ENCODE results near the gene CEP350. TPM values are rescaled to one million over a fixed set of nuclear protein-coding genes. Genes with fewer than 3 reads are reported as not detected.
"Not testable (repeated sequence)": the region's sequence is repeated elsewhere in the genome, so short reads cannot be mapped to it uniquely, and the experiment has no call there.

Gene CEP350
- total and polyA plus RNA-seq, 2 donors (not counting 1 experiment from before 2014, with no cell fraction given), result 19.0 to 101 TPM

- TF ChIP-seq EZH2 (IDR thresholded peaks at IDR 0.05; ENCODE audit: low read length, missing control alignments) (no peak), CTCF (conservative IDR thresholded peaks at IDR 0.05 in 1 of 2, IDR thresholded peaks at IDR 0.05 in 1 of 2; ENCODE audit: low read depth in 1 of 2, low read length in 2 of 2) (no peak)
- Histone ChIP-seq H2AFZ (ENCODE audit: low read length) (no peak overlapping the region), H3K4me2 (ENCODE audit: extremely low read depth, insufficient read depth, low read length) (peak overlapping the region; percentile 85), H3K9ac (ENCODE audit: insufficient read depth, low read length) (no peak overlapping the region), H4K20me1 (ENCODE audit: control insufficient read depth, extremely low read depth, insufficient read depth, low read length) (no peaks in the 10 kb centered on the region), H3K9me3 (ENCODE audit: control insufficient read depth, insufficient read depth, low read depth, low read length) (no peaks in the 10 kb centered on the region), H3K4me1 (ENCODE audit: control insufficient read depth, extremely low read depth, insufficient read depth, low read length) (peaks cover 2% of the 10 kb centered on the region), H3K79me2 (ENCODE audit: control insufficient read depth, insufficient read depth, low read length) (peaks cover 57% of the 10 kb centered on the region), H3K27ac (ENCODE audit: insufficient read depth, low read length) (no peak overlapping the region), H3K36me3 (ENCODE audit: control insufficient read depth, insufficient read depth, low read length) (no peaks in the 10 kb centered on the region), H3K4me3 (replicated peaks in 1 of 4; ENCODE audit: control extremely low read depth in 1 of 4, insufficient read depth in 1 of 4, low read depth in 3 of 4, low read length in 4 of 4) (peak overlapping the region; percentile 58 to 91 (median 82)), H3K27me3 (ENCODE audit: control insufficient read depth, insufficient read depth, low read length) (no peaks in the 10 kb centered on the region)
- DNase-seq (ENCODE audit: low read depth in 2 of 2), result no peak
Observed at GRCh38 chr1:179955731-179956130, 1.1 kb downstream of the CEP350 start.

GRCh38 chr1:179958359-179958758 is 3.7 kb downstream of the CEP350 start:
- Histone ChIP-seq H3K4me1 (ENCODE audit: control insufficient read depth, extremely low read depth, insufficient read depth, low read length) (peaks cover 2% of the 10 kb centered on the region), H2AFZ (ENCODE audit: low read length) (no peak overlapping the region), H3K4me2 (ENCODE audit: extremely low read depth, insufficient read depth, low read length) (no peak overlapping the region), H4K20me1 (ENCODE audit: control insufficient read depth, extremely low read depth, insufficient read depth, low read length) (no peaks in the 10 kb centered on the region), H3K9ac (ENCODE audit: insufficient read depth, low read length) (no peak overlapping the region), H3K27me3 (ENCODE audit: control insufficient read depth, insufficient read depth, low read length) (no peaks in the 10 kb centered on the region), H3K79me2 (ENCODE audit: control insufficient read depth, insufficient read depth, low read length) (peaks cover 72% of the 10 kb centered on the region), H3K27ac (ENCODE audit: insufficient read depth, low read length) (no peak overlapping the region), H3K4me3 (replicated peaks in 1 of 4; ENCODE audit: control extremely low read depth in 1 of 4, insufficient read depth in 1 of 4, low read depth in 3 of 4, low read length in 4 of 4) (no peak overlapping the region), H3K9me3 (ENCODE audit: control insufficient read depth, insufficient read depth, low read depth, low read length) (no peaks in the 10 kb centered on the region), H3K36me3 (ENCODE audit: control insufficient read depth, insufficient read depth, low read length) (no peaks in the 10 kb centered on the region)
- TF ChIP-seq EZH2 (IDR thresholded peaks at IDR 0.05; ENCODE audit: low read length, missing control alignments) (no peak), CTCF (conservative IDR thresholded peaks at IDR 0.05 in 1 of 2, IDR thresholded peaks at IDR 0.05 in 1 of 2; ENCODE audit: low read depth in 1 of 2, low read length in 2 of 2) (no peak)
- no peak for DNase-seq (ENCODE audit: low read depth in 2 of 2)

- H3K36me3 ChIP-seq (ENCODE audit: control insufficient read depth, insufficient read depth, low read length); H3K4me1 ChIP-seq (ENCODE audit: control insufficient read depth, extremely low read depth, insufficient read depth, low read length); DNase-seq (ENCODE audit: low read depth in 2 of 2); H3K9me3 ChIP-seq (ENCODE audit: control insufficient read depth, insufficient read depth, low read depth, low read length); H3K27me3 ChIP-seq (ENCODE audit: control insufficient read depth, insufficient read depth, low read length); H4K20me1 ChIP-seq (ENCODE audit: control insufficient read depth, extremely low read depth, insufficient read depth, low read length); H3K9ac ChIP-seq (ENCODE audit: insufficient read depth, low read length); H3K4me3 ChIP-seq (replicated peaks in 1 of 4; ENCODE audit: control extremely low read depth in 1 of 4, insufficient read depth in 1 of 4, low read depth in 3 of 4, low read length in 4 of 4); H3K4me2 ChIP-seq (ENCODE audit: extremely low read depth, insufficient read depth, low read length); H2AFZ ChIP-seq (ENCODE audit: low read length); H3K27ac ChIP-seq (ENCODE audit: insufficient read depth, low read length): not testable (repeated sequence)
- peaks cover 74% of the 10 kb centered on the region for H3K79me2 ChIP-seq (ENCODE audit: control insufficient read depth, insufficient read depth, low read length)
Observed at GRCh38 chr1:179962168-179962567, 7.6 kb downstream of the CEP350 start.
